ENCODE measurements around the gene NXPE3.
"Not testable (repeated sequence)": the region's sequence is repeated elsewhere in the genome, so short reads cannot be mapped to it uniquely, and the experiment has no call there.

GRCh38 chr3:101745934-101746333, 33.1 kb upstream of the NXPE3 start:
- TF ChIP-seq CTCF (IDR thresholded peaks at IDR 0.05 in 2 of 3, conservative IDR thresholded peaks at IDR 0.05 in 1 of 3; ENCODE audit: control insufficient read depth in 2 of 3, extremely low read depth in 1 of 3, insufficient read depth in 1 of 3, low read depth in 3 of 3, low read length in 3 of 3); ZBTB4 (CRISPR knock-in tag; IDR thresholded peaks at IDR 0.05); LARP7 (IDR thresholded peaks at IDR 0.05); CHD4 (IDR thresholded peaks at IDR 0.05); JUNB (IDR thresholded peaks at IDR 0.05); GABPA (IDR thresholded peaks at IDR 0.05; ENCODE audit: low read depth): not testable (repeated sequence)
